Amniotic epithelial cell (primary cell): ENCODE measurements around the gene PALM.
"Not testable (repeated sequence)": the region's sequence is repeated elsewhere in the genome, so short reads cannot be mapped to it uniquely, and the experiment has no call there.

ENCODE experiments used
- DNase-seq: peaks from one replicate; pipeline ENCODE4 v3.0.0-alpha.2; 2010; ENCODE audit warnings: low read depth

PALM gene

GRCh38 chr19:678791-679388, 29.8 kb upstream of the PALM start:
- no peak for DNase-seq

GRCh38 chr19:679418-680286, 29.1 kb upstream of the PALM start:
- peak; percentile 78 for DNase-seq

- peak; percentile 94 for DNase-seq
Observed at GRCh38 chr19:680287-681028, 28.3 kb upstream of the PALM start.

GRCh38 chr19:681029-682019, 27.4 kb upstream of the PALM start:
- no peak for DNase-seq

- DNase-seq: no peak
Observed at GRCh38 chr19:682678-683320, 25.9 kb upstream of the PALM start.

- DNase-seq: no peak
Observed at GRCh38 chr19:685454-685931, 23.2 kb upstream of the PALM start.

- no peak for DNase-seq
Observed at GRCh38 chr19:686589-687297, 22.0 kb upstream of the PALM start.

- DNase-seq: no peak
Observed at GRCh38 chr19:687569-688166, 21.1 kb upstream of the PALM start.

GRCh38 chr19:688214-688613, 20.5 kb upstream of the PALM start:
- no peak for DNase-seq

GRCh38 chr19:688992-689391, 19.7 kb upstream of the PALM start:
- no peak for DNase-seq

GRCh38 chr19:690203-690602, 18.5 kb upstream of the PALM start:
- DNase-seq: no peak

- DNase-seq: no peak
Observed at GRCh38 chr19:694481-695351, 14.0 kb upstream of the PALM start.

- DNase-seq: no peak
Observed at GRCh38 chr19:695352-695949, 13.3 kb upstream of the PALM start, which contains the start of gene PRSS57. Gene PRSS57, minus strand, starts transcription at chr19:695452. Its CDS starts 22 bp downstream, at chr19:695430.

GRCh38 chr19:698529-698928, 10.2 kb upstream of the PALM start:
- DNase-seq: not testable (repeated sequence)

GRCh38 chr19:699885-700284, 8.8 kb upstream of the PALM start:
- DNase-seq: not testable (repeated sequence)

GRCh38 chr19:702847-703246, 5.9 kb upstream of the PALM start:
- DNase-seq: not testable (repeated sequence)

- no peak for DNase-seq
Observed at GRCh38 chr19:703329-703650, 5.4 kb upstream of the PALM start.

GRCh38 chr19:703651-704446, 4.9 kb upstream of the PALM start:
- peak; percentile 37 for DNase-seq
